Large intestine (tissue), 3 donors: ENCODE results near the gene TM9SF3. TPM values are rescaled to one million over a fixed set of nuclear protein-coding genes. Genes with fewer than 3 reads are reported as not detected.
"Not testable (repeated sequence)": the region's sequence is repeated elsewhere in the genome, so short reads cannot be mapped to it uniquely, and the experiment has no call there.

ENCODE experiments used
- DNase-seq, 2 donors: peaks; one replicate each; pipeline versions ENCODE4 v3.0.0 to v3.0.0-alpha.2; 2013
- H3K27ac ChIP-seq: one replicate; pipeline ENCODE4 v1.5.1; 2013; ENCODE audit warnings: low read length
- H3K27me3 ChIP-seq: 2 replicates; pipeline ENCODE4 v1.6.1; 2013; ENCODE audit warnings: low read length; ENCODE audit not compliant: control insufficient read depth, insufficient read depth
- H3K36me3 ChIP-seq: 2 replicates; pipeline ENCODE4 v1.6.1; 2013; ENCODE audit warnings: low read length; ENCODE audit not compliant: control insufficient read depth, insufficient read depth
- H3K4me1 ChIP-seq: one replicate; pipeline ENCODE4 v1.6.1; 2013; ENCODE audit warnings: low read length; ENCODE audit not compliant: control insufficient read depth, insufficient read depth
- H3K4me3 ChIP-seq: one replicate; pipeline ENCODE4 v1.5.1; 2013; ENCODE audit warnings: low read length
- H3K9me3 ChIP-seq: one replicate; pipeline ENCODE4 v1.6.1; 2013; ENCODE audit warnings: mild to moderate bottlenecking, low read depth, low read length, moderate library complexity; ENCODE audit not compliant: control insufficient read depth
- WGBS: methylation state at CpG from one replicate; pipeline ENCODE4 v1.1.5; 2013; ENCODE audit warnings: low lambda C conversion rate; ENCODE audit not compliant: insufficient coverage; 5-methylcytosine and 5-hydroxymethylcytosine counted together
- polyA plus RNA-seq: library from polyadenylated mRNA; unstranded; fragments of 120-200 nt; gene quantifications from one replicate; pipeline ENCODE4 v1.2.1, GENCODE V29; 2013

TM9SF3 gene
- polyA plus RNA-seq, 1 donor: 211 TPM

DNA sequence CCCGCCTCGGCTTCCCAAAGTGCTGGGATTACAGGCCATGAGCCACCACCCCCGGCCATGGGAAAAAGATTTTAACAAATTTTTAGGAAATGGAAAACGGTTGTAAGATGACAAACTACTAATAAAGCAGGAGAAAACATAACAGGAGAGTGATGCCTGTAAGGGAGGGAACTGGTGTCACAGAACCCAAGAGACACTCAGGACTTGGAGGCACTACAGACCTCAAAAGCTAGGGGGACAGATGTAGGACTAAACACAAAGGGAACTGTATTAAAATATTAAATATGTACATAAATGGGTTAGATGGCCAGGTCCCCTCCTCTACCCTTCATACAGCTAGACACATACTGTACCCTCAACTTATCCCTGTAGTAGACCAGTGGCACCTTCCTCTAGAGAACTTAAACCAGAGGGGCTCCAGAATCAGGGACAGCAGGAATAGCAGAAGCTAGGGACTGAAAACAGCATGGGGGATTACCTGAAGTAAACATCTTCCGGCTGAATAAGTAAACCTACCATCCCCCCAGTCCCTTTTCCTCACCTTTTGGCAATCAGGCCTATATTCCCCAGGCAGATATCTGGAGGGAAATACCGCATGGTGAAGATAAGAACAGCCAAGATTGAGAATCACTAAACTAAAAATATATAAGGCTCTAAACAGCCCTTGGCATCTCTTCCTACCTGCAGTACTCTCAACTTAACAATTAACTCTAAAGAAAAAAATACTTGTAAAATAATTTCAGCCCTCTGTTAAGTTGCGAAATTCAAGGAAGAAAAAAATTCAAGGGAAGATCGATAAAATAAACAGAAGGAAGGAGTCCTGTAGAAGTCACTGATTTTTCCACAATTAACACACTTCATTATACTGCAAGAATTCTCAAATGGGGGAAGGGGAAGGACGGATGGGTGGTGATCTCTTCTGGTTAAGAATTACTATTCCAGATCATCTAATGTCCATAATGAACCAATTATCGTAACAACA is 15.5 kb downstream of the TM9SF3 start:
- H3K4me3 ChIP-seq: no peak overlapping the region
- H3K36me3 ChIP-seq: peaks cover 28% of the 10 kb centered on the region
- peaks cover 3% of the 10 kb centered on the region for H3K4me1 ChIP-seq
- H3K9me3 ChIP-seq: no peaks in the 10 kb centered on the region
- 77% methylated on average over 4 of the region's 10 CpGs for WGBS
- no peak overlapping the region for H3K27ac ChIP-seq
- no peak for DNase-seq
- H3K27me3 ChIP-seq: no peaks in the 10 kb centered on the region

DNA sequence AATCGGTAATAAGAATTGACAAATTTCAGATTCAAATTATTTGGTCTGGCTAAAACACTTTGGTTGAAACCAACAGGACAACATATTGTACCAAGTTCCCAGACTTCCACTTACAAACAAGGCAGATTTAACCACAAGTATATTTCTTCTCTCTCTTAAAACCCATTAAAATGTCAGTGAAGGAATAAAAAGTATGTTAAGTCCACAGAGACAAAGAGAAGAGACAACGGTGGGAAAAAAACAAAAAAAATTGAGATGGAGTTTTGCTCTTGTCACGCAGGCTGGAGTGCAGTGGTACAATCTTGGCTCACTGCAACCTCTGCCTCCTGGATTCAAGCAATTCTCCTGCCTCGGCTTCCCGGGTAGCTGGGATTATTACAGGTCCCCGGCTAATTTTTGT is 16.3 kb downstream of the TM9SF3 start:
- 90% methylated on average over 2 of the region's 6 CpGs for WGBS
- Histone ChIP-seq H3K36me3 (peaks cover 29% of the 10 kb centered on the region), H3K27me3 (no peaks in the 10 kb centered on the region), H3K4me3 (no peak overlapping the region), H3K4me1 (peaks cover 3% of the 10 kb centered on the region), H3K9me3 (no peaks in the 10 kb centered on the region), H3K27ac (no peak overlapping the region)
- DNase-seq: no peak

DNA sequence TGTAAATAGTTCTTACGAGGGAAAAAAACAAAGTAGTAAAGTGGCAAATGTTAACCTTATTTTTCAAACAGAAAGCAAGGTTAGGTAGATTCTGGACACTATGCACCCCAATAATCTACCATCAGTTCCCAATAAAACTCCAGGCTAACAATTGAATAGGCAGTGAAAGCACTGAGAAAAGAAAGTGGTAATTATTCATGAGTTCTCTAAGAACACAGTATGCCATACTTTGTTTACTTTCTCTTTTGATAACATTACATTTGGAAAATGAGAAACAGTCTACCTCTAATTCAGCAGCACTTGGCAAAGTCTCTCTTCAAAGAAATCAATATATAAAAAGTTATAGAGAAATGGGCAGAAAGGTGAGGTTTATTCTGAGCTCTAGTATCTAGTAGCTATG is 18.4 kb downstream of the TM9SF3 start:
- Histone ChIP-seq H3K27me3 (no peaks in the 10 kb centered on the region), H3K4me1 (peaks cover 3% of the 10 kb centered on the region), H3K36me3 (peaks cover 33% of the 10 kb centered on the region), H3K4me3 (no peak overlapping the region), H3K9me3 (no peaks in the 10 kb centered on the region), H3K27ac (no peak overlapping the region)
- 100% methylated on average over 1 of the region's 1 CpG for WGBS
- no peak for DNase-seq

DNA sequence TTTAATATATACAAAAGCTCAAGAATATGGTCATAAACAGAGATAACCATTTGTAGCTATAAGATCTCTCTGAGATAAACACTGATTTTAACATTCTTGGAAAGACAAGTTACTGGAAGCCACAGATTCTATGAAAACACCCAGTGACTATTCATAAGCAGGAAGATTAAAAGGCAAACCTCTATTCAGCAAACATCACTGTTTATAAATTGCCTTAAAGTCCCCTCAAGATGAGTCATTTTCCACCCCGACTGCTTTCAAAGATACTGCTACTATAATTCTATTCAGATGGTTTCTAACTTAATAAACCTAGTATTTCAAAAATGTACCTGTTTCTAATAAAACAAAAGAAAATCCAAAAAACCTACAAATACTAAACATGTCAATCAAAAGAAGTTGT is 21.0 kb downstream of the TM9SF3 start:
- Histone ChIP-seq H3K27ac (no peak overlapping the region), H3K4me3 (no peak overlapping the region), H3K36me3 (peaks cover 40% of the 10 kb centered on the region), H3K27me3 (no peaks in the 10 kb centered on the region), H3K4me1 (peaks cover 4% of the 10 kb centered on the region), H3K9me3 (no peaks in the 10 kb centered on the region)
- 27% methylated on average over 1 of the region's 1 CpG for WGBS
- no peak for DNase-seq

DNA sequence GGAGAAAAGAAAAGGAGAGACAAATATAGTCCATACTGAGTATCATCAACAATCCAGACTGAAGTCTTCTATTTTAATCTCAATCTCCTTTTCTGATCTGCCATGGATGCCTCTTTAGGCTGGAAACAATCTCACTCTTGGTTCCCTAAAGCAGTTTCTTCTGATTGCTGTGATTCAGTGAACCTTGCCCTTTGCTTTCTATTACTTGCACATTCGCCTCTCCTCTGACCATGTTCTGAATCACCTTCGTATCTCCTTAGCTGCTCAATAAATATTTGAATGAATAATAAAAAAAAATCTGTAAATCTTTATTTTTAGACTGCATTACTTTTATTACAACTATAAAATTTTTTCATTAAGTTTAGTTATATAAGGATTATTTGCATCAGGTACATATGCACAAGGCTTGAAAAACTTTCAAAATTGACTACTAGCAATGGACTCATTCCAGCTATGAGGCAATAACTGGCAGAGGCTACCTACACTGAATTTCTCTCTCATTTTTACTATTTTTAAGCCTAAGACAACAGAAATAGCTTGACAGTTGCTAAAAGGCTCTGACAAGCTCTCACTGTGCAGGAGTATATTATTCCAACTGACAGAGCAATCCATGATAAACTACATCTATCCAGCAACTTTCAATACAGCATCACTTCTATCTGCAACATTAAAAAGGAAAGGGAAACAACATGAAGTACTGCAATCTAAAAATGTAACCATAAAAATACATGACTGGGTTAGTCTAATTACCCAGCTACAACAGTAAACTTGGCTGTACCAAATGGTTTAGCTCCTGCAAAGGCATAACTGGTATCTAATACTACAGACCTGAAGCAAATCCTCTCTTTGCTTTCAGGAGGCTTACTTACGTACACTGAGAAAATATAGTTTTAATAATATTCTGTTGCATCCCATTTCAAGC is 25.6 kb downstream of the TM9SF3 start:
- peak; percentile 19 to 59 for DNase-seq
- Histone ChIP-seq H3K9me3 (no peaks in the 10 kb centered on the region), H3K4me1 (peaks cover 4% of the 10 kb centered on the region), H3K27ac (peak overlapping the region; percentile 29), H3K4me3 (no peak overlapping the region), H3K36me3 (peaks cover 54% of the 10 kb centered on the region), H3K27me3 (no peaks in the 10 kb centered on the region)
- WGBS: 100% methylated on average over 1 of the region's 3 CpGs

DNA sequence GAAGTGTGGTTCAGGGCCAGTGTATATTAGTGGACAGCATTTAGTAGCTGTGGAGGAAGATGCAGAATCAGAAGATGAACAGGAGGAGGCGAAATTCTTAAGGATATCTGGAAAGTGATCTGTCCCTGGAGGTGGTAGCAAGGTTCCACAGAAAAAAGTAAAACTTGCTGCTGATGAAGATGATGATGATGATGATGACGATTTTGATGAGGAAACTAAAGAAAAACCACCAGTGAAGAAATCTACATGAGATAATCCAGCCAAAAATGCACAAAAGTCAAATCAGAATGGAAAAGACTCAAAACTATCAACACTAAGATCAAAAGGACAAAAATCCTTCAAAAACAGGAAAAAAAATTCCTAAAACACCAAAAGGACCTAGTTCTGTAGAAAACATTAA is 26.3 kb downstream of the TM9SF3 start:
- WGBS: 90% methylated on average over 2 of the region's 2 CpGs
- no peak for DNase-seq
- peaks cover 4% of the 10 kb centered on the region for H3K4me1 ChIP-seq
- H3K36me3 ChIP-seq: peaks cover 56% of the 10 kb centered on the region
- H3K4me3 ChIP-seq: no peak overlapping the region
- peak overlapping the region; percentile 29 for H3K27ac ChIP-seq
- no peaks in the 10 kb centered on the region for H3K27me3 ChIP-seq
- no peaks in the 10 kb centered on the region for H3K9me3 ChIP-seq

DNA sequence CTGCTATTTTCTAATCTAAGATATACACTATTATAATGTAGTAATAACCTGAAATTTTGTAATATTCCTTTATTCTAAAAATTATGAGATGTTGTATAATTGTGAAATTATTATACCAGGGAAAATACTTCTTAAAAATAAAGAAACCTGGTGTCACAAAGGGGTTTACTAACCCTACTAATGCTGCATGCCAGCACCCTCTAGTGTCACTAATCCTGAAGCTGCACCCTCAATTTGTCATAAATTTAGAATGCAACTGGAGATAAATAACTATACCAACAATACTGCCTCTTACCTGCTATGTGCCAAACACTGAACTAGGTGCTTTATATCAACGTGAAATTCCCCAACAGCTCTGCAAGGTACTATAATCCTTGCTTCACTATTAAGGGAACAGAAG is 30.8 kb downstream of the TM9SF3 start:
- no CpG with 5 or more reads among the region's 1 CpG for WGBS
- no peaks in the 10 kb centered on the region for H3K27me3 ChIP-seq
- H3K36me3 ChIP-seq: peaks cover 64% of the 10 kb centered on the region
- no peaks in the 10 kb centered on the region for H3K4me1 ChIP-seq
- no peak for DNase-seq
- H3K4me3 ChIP-seq: no peak overlapping the region
- no peaks in the 10 kb centered on the region for H3K9me3 ChIP-seq
- no peak overlapping the region for H3K27ac ChIP-seq

DNA sequence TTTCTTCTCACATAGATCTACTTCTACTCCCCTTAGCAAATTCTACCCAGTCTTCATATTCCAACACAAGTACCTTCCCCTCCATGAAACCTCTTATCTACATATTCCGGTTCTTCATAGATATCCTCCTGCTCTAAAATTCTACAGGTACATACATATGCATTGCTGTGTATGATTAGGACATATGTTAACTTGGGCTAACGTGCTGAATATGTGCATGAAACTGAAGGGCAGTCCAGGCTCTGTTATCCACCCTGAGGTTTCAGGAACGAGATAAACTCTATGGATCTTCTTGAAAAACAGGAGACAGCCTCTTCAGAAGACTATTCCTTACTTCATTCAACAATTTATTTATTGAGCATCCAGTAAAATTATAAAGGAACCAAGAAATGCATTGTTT is 31.5 kb downstream of the TM9SF3 start:
- no peak for DNase-seq
- Histone ChIP-seq H3K4me3 (no peak overlapping the region), H3K9me3 (no peaks in the 10 kb centered on the region), H3K27me3 (no peaks in the 10 kb centered on the region), H3K36me3 (peaks cover 65% of the 10 kb centered on the region), H3K4me1 (no peaks in the 10 kb centered on the region), H3K27ac (no peak overlapping the region)
- WGBS: no CpG with 5 or more reads among the region's 3 CpGs

DNA sequence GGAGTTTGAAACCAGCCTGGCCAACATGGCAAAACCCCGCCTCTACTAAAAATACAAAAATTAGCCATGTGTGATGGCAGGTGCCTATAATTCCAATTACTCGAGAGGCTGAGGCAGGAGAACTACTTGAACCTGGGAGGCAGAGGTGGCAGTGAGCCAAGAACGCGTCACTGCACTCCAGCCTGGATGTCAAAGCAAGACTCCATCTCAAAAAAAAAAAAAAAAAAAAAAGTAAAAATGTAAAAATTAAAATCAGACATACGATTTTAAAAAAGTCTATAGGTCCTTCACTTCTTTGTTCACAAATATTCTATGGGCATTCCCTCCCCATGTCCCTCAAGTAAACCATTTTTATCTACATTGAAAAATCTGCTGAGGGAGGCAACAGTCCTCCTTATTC is 38.2 kb downstream of the TM9SF3 start:
- Histone ChIP-seq H3K4me3 (no peak overlapping the region), H3K9me3 (no peaks in the 10 kb centered on the region), H3K27ac (no peak overlapping the region), H3K4me1 (no peaks in the 10 kb centered on the region), H3K36me3 (peaks cover 49% of the 10 kb centered on the region), H3K27me3 (no peaks in the 10 kb centered on the region)
- WGBS: 100% methylated on average over 2 of the region's 5 CpGs
- no peak for DNase-seq

DNA sequence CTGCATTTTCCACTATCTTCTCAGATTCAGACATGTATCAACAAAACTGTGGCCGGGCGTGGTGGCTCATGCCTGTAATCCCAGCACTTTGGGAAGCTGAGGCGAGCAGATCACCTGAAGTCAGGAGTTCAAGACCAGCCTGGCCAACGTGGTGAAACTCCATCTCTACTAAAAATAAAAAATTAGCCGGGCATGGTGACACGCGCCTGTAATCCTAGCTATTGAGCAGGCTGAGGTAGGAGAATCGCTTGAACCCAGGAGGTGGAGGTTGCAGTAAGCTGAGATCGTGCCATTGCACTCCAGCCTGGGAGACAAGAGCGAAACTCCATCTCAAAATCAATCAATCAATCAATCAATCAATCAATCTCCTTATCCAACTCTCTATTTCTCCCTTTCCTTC is 41.3 kb downstream of the TM9SF3 start:
- H3K36me3 ChIP-seq: peaks cover 53% of the 10 kb centered on the region
- H3K27me3 ChIP-seq, H3K4me3 ChIP-seq, H3K4me1 ChIP-seq, H3K27ac ChIP-seq, H3K9me3 ChIP-seq, DNase-seq: not testable (repeated sequence)
- no CpG with 5 or more reads among the region's 10 CpGs for WGBS
